ENCODE measurements around the gene PCIF1. TPM values are rescaled to one million over a fixed set of nuclear protein-coding genes. Genes with fewer than 3 reads are reported as not detected.
A peak's percentile ranks its signal among the peaks of the same experiment; 100 is the strongest.

Gene PCIF1
- total and polyA plus RNA-seq, 7 donors = 26.4 to 39.3 (median 31.9) TPM

DNA sequence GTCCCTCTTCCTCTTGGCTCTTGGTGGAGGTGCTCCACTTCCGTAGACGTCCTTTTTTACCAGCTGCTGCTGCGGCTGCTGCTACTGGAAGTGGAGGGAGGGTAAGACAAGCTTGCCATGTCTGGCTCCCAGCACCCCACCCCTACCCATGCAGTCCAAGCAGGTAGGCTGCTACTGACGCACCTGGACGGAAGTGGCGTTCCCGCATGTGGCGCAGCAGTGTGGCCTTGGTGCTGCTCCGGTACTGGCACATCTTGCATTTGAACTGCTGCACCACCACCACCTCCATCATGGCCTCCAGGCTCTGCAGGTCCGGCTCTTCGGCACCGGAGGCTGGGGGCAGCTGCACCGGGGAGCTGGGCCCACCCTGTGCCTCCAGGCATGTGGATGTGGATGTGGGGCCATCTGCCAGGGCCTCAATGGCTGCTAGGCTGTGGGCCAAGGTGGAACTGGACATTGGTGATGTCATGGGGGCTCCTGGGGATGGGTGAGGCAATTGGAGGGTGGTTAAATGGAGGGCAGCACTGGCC is 33.1 kb downstream of the PCIF1 start:
- DNase-seq = peak; percentile 64
- H3K4me3 ChIP-seq = no peak overlapping the region
- H3K4me1 ChIP-seq = peaks cover 0 to 31% (median 20%) of the 10 kb centered on the region in 4 donors
- TF ChIP-seq CTCF (IDR thresholded peaks at IDR 0.05) (no peak), EP300 (IDR thresholded peaks at IDR 0.05) (no peak), POLR2AphosphoS5 (IDR thresholded peaks at IDR 0.05) (no peak), POLR2A (IDR thresholded peaks at IDR 0.05) (no peak)
- H3K27ac ChIP-seq = no peak overlapping the region
- peaks cover 42 to 71% (median 59%) of the 10 kb centered on the region in 4 donors for H3K36me3 ChIP-seq
- no peaks in the 10 kb centered on the region for H3K27me3 ChIP-seq
- WGBS, 2 donors = 96% methylated on average over 13 of the region's 13 CpGs
- intact Hi-C loops (cut with DNase I) = no loop called here
- H3K9me3 ChIP-seq = no peaks in the 10 kb centered on the region

DNA sequence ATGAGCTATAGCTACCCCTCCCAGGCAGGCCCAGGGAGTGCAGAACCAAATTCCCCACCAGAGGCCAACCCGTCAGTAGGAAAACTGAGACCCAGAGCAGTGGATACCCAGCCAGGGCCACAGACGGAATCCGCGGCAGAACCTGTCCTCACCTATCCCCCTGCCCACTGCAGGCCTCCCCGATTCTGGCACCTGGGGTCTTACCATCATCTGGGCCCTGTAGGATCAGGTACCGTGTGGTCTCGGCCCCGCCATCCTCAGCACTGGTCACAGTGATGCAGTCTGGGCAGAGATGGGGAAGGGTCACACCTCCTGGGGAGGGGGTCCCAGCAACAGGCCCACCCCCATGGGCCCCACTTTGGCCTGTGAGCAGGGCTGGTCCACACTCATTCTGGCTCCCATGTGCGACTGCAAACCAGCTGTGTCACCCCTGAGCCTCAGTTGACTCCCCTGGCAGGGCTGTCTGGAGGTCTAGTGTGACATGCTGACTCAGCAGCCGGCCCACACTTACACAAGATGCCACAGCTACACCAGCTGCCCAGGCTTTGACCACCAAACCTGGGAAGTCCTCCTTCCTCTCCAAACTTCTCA is 33.7 kb downstream of the PCIF1 start:
- intact Hi-C loops (cut with DNase I) = no loop called here

DNA sequence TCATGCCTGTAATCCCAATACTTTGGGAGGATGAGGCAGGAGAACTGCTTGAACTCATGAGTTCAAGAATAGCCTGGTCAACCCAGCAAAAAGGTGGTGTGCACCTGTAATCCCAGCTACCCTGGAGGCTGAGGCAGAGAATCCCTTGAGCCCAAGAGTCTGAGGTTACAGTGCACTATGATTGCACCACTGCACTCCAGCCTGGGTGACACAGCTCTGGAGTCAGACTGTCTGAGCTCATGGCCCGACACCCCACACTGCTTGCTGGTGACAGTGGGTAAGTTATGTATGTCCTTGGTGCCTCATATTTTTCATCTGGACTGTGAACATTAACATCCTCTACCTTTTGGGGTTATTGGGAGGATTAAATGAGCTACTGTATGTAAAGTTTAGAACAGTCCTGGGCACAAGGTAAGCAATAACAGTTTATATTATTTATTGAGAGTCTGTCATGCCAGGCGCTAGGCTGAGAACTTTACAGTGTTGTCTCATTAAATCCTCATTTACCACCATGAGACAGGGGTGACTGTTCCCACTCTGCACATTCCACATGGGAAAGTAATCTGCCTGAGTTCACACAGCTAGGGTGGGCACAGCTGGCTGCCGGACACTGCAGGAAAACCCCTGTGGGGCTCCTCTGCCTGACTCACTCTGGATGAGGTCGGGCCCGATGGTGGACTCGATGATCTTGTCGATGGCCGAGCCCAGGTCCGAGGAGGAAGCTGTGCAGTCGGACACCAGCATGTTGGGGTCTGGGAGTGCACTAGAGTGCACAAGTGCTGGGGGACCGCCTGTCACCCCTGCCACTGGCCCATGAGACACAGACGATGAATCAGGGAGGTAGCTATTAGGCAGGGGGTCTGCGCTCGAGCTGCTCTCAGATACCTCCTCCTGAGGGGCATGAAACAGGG is 34.6 kb downstream of the PCIF1 start:
- Histone ChIP-seq H3K4me1 (peaks cover 0 to 36% (median 25%) of the 10 kb centered on the region in 4 donors), H3K27ac (peak overlapping the region; percentile 92 to 99 (median 98)), H3K27me3 (no peaks in the 10 kb centered on the region), H3K4me3 (no peak overlapping the region), H3K36me3 (peaks cover 29 to 56% (median 46%) of the 10 kb centered on the region in 4 donors), H3K9me3 (no peaks in the 10 kb centered on the region)
- TF ChIP-seq CTCF (IDR thresholded peaks at IDR 0.05) (peak in 1 of 4 experiments; percentile 8), POLR2A (IDR thresholded peaks at IDR 0.05) (no peak)
- WGBS, 2 donors = 91 to 92% methylated on average over 14 of the region's 14 CpGs
- DNase-seq = peak; percentile 67
- intact Hi-C loops (cut with DNase I) = no loop called here

More for the DNA sequence above, 33.7 kb downstream of the PCIF1 start:
- DNase-seq = peak; percentile 64
- Histone ChIP-seq H3K4me1 (peaks cover 0 to 36% (median 25%) of the 10 kb centered on the region in 4 donors), H3K27ac (no peak overlapping the region), H3K4me3 (no peak overlapping the region), H3K9me3 (no peaks in the 10 kb centered on the region), H3K36me3 (peaks cover 38 to 65% (median 55%) of the 10 kb centered on the region in 4 donors), H3K27me3 (no peaks in the 10 kb centered on the region)
- WGBS, 2 donors = 95 to 97% methylated on average over 10 of the region's 10 CpGs
- TF ChIP-seq EP300 (IDR thresholded peaks at IDR 0.05) = no peak
- TF ChIP-seq CTCF (IDR thresholded peaks at IDR 0.05) = no peak
- TF ChIP-seq POLR2AphosphoS5 (IDR thresholded peaks at IDR 0.05) = no peak
- TF ChIP-seq POLR2A (IDR thresholded peaks at IDR 0.05) = no peak

GRCh38 chr20:45969712-45970634 is 35.5 kb downstream of the PCIF1 start:
- TF ChIP-seq POLR2A (IDR thresholded peaks at IDR 0.05) (no peak), CTCF (IDR thresholded peaks at IDR 0.05) (peak in 2 of 4 experiments; percentile 43 to 55)
- Histone ChIP-seq H3K36me3 (peaks cover 26 to 47% (median 40%) of the 10 kb centered on the region in 4 donors), H3K27me3 (no peaks in the 10 kb centered on the region), H3K4me1 (peaks cover 0 to 36% (median 25%) of the 10 kb centered on the region in 4 donors), H3K9me3 (no peaks in the 10 kb centered on the region), H3K27ac (peak overlapping the region; percentile 92 to 99 (median 98)), H3K4me3 (peak overlapping the region in 3 of 4 donors; percentile 65 to 83 (median 71))
- peak; percentile 57 for DNase-seq
- intact Hi-C loops (cut with DNase I) = loop anchor here (5.0 kb wide), 1 partner anchor 138 kb away; the partner anchor contains the start of gene SNX21
- 49% methylated on average over 6 of the region's 6 CpGs for WGBS, 2 donors
